Measurements from ENCODE around the gene DRICH1.
A peak's percentile ranks its signal among the peaks of the same experiment; 100 is the strongest.
"Not testable (repeated sequence)": the region's sequence is repeated elsewhere in the genome, so short reads cannot be mapped to it uniquely, and the experiment has no call there.

Gene DRICH1

GRCh38 chr22:23632178-23632577 lies at the start of gene DRICH1:
Gene DRICH1, minus strand, starts transcription at chr22:23632321. Its CDS starts 298 bp downstream, at chr22:23632023.
- no peak for DNase-seq

DNA sequence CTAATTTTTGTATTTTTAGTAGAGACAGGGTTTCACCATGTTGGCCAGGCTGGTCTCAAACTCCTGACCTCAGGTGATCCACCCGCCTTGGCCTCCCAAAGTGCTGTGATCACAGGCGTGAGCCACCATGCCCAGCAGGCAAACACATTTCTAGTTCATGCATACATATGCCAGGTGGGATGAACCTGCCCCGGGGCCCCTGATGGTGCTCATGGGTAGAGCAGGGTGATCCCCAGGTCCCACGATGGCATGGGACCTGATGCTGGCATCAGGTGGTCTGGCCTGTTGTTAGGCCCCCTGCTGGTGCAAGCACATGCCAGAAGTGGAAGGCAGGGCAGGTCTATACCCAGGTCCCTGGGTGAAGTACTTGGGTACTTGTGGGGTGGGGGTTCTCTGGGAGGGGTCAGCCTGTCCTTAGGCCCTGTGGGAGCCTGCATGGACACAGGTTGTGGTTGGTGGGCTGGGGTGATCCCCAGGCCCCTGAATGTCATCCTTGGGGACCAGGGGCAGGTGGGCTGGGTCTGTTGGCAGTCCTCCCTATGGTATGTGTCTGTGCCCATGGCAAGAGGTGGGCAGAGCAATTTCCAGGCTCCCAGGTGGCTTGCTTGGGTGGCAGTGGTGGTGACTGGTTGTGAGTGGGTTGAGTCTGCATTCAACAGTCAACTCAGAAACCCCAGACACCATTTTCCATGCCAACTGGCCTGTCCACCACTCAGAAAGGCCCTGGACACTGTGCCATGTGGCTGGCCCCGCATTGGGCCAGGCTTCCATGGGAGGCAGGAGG lies 49.1 kb upstream of the DRICH1 start:
- no peak for DNase-seq

DNA sequence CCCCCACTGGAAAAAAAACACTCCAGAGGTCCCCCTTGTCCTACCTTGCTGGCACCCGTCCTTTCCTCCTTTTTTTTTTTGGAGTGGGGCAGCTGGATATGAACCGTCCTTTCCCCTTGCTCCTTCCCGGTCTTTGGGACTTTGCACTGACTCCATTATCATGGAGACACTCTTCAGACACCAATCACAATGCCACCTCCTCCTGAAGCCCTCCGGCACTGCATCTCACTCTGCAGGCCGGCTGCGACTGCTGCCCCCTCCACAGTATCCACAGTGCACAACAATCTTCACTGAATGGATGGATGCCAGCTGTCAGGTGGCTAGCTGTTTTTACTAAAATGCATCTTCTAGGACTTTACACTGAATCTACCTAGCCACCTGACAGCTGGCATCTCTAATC lies 46.0 kb upstream of the DRICH1 start:
- no peak for DNase-seq

GRCh38 chr22:23677701-23677995 lies 45.5 kb upstream of the DRICH1 start:
- no peak for DNase-seq

DNA sequence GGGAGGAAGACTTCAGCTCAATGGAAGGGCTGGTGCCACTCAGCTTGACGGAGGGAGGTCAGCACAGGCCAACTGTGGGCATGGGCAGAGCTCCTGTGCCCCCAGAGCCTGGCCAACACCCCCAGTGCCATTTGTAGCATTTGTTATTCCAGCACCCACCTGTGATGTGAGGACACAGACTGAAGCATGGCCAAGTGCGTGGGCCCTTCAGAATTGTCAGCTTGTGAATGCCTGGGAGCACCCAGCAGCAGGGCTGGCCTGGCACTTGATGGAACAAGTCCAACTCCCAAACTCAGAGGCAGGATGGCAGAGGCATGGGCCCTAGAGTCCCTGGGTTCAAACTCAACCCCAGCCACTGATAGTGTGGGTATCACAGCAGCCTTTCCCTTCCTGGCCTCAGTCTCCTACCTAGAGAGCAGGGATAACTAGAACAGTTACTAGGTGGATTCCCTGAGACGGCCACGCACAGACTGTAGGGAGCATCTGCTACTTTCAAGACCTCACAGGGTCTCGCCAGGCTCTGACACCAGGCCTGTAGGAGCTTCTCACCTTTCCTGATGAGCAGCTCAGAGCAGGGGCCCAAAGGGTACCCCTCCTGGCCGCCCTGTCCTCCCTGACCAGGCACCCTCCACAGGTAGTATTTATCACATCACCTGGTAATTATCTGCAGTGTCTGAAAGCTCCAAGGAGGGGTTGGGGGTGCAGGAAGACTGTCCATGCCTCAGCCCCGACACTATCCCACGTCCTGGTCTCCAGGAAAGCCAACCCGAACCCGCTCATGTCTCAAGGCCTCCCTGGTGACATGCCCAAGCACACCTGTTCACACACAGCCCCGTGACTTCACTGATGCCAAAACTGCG lies 45.0 kb upstream of the DRICH1 start:
- DNase-seq = not testable (repeated sequence)

GRCh38 chr22:23675502-23676415 lies 43.6 kb upstream of the DRICH1 start:
- DNase-seq = peak; percentile 18 to 23

GRCh38 chr22:23674886-23675501 lies 42.9 kb upstream of the DRICH1 start:
- not testable (repeated sequence) for DNase-seq

GRCh38 chr22:23673826-23674690 lies 41.9 kb upstream of the DRICH1 start:
- DNase-seq = no peak

GRCh38 chr22:23673050-23673620 lies 41.0 kb upstream of the DRICH1 start:
- no peak for DNase-seq

GRCh38 chr22:23672307-23673049 lies 40.4 kb upstream of the DRICH1 start:
- not testable (repeated sequence) for DNase-seq

GRCh38 chr22:23671387-23671786 lies 39.3 kb upstream of the DRICH1 start:
- DNase-seq = not testable (repeated sequence)

- no peak for DNase-seq
Observed at GRCh38 chr22:23670378-23671295, 38.5 kb upstream of the DRICH1 start.

DNA sequence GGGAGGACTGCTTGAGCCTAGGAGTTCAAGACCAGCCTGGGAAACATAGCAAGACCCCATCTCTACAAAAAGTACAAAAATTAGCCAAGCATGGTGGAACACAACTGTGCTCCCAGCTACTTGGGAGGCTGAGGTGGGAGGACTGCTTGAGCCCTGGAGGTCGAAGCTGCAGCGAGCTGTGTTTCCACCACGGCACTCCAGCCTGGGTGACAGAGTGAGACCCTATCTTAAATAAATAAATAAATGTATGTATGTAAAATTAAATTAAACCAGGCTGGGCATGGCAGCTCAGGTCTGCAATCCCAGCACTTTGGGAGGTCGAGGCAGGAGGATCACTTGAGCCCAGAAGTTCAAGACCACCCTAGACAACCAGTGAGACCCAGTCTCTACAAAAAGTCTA lies 28.3 kb upstream of the DRICH1 start:
- not testable (repeated sequence) for DNase-seq

DNA sequence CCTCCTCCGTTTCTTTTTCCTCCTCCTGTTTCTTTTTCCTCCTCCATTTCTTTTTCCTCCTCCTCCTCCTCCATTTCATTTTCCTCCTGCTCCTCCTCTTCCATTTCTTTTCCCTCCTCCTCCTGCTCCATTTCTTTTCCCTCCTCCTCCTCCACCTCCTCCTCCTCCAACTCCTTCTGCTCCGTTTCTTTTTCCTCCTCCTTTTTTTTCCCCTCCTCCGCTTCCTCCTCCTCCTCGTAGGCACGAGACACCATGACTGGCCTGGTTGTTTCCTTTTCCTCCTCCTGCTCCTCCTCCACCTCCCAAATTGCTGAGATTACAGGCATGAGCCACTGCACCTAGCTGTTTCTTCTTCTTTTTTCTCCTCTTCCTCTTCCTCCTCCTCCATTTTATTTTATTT lies 25.6 kb upstream of the DRICH1 start:
- no peak for DNase-seq

DNA sequence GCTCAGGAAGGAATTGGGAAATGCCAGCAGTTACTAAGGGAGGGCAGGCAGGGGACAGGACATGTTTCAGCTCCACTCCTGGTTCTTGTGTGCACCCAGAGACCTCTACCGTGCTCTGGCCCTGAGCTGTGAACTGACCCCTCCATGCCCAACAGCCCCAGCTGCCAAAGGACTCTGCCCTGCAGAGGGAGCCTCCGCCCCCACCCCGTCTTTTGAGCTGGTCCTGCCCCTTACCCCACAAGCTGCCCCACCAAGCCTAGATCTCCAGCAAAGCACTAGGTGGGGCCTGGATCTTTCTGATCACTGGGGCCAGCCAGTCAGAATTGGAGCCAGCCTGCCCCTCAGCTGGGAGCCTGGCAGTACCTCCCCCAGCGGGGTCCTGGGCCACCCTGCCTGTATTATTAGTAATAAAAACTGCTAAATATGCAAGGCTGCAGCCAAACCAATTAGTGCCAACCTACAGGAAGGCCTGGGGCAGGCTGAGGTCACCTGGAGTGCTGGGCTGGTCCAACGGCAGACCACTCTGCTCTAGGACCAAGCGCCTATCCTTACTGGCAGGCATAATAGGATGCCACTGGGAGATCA lies 23.9 kb upstream of the DRICH1 start:
- DNase-seq = no peak

DNA sequence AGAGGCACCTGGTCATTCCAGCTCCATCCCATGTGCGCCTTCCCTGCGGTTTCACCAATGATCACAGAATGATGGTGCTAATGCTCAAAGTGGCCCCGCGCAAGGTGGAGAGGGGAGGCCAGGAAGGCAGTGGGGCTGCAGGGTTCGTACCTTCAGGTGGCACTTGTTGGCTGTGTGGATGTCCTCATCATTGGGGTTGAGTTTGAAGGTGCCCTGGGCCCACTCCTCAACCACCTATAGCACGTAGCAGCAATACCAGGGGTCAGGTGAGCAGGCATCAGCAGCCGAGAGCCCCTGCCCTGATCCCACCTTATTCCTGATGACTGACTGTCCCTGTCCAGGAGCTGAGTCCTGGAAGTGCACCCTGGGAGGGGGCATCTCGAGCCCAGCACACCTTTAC lies 20.6 kb upstream of the DRICH1 start:
- DNase-seq = no peak

GRCh38 chr22:23652286-23652685 lies 20.2 kb upstream of the DRICH1 start:
- DNase-seq = no peak

GRCh38 chr22:23651676-23652075 lies 19.6 kb upstream of the DRICH1 start:
- no peak for DNase-seq

DNA sequence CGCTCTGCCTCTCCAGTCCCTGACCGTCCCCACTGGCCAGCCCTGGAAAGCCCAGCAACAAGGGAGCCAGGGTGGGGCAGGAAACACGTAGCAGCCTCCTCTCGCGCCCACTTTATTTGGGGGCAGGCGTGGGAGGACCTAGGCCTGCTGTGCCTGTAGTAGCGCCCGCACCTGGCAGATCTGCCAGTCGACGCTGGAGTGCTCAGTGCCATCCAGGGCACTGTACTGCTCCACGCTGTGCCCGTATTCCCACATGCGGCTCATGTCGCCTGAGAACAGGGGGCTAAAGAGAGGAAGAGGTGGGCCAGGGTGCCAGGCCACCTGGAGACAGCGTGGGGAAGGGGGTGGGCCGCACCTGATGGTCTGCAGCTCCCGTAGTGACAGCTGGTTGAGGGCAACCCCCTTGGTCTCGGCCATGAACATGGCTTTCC lies 17.0 kb upstream of the DRICH1 start:
- DNase-seq = no peak

Data from CD4-positive, alpha-beta T cell treated with Interferon alpha-2 for 1 hour (primary cell).